Measurements from ENCODE around the gene SMC3. TPM values are rescaled to one million over a fixed set of nuclear protein-coding genes. Genes with fewer than 3 reads are reported as not detected.

SMC3 gene
- total and polyA plus RNA-seq, 2 experiments from 2014 or later = 72.3 to 320 TPM

DNA sequence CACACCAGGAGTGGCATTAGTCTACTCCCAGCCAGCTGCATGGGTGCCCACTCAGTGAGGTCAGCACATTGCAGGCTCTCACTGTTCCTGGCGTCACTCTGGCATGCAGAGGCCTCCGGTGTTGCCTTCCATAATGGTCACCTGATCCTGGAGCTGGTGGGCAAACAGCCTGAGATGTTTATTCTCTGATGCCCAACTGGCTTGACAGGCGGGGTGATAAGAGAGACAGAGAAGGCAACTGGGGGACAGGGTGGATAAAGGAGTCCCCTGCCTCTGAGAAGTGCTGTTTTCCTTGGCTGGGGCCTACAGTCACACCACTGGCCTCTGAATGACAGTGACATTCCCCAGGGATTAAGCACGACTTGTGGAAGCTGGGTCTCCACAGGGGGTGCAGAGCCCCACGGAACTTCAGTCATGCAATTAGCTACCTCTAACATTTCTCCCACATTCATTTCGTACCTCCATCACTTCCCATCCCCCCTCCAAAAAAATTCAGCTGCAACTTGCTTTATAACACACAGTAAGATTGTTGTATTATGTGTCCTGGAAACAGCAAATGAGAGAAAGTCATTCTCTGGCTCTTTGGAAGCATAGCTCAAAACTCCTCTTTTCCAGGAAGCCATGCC, 69.5 kb downstream of the SMC3 start:
- Mint-ChIP-seq H3K27me3 (ENCODE audit: insufficient read depth, low read depth, poor library complexity) (peaks cover 14% of the 10 kb centered on the region), H3K27ac (no peak overlapping the region), H3K4me3 (no peak overlapping the region), H3K4me1 (peaks cover 31% of the 10 kb centered on the region), H3K36me3 (ENCODE audit: low read depth) (no peaks in the 10 kb centered on the region), H3K9me3 (no peaks in the 10 kb centered on the region)
- 0 out of 2 replicates have a peak, but pooled peaks cover 8% of the 10 kb centered on the region for H3F3A ChIP-seq (replicated peaks; ENCODE audit: low read depth)
- TF ChIP-seq ZNF462 (CRISPR knock-in tag; IDR thresholded peaks at IDR 0.05) (no peak), POLR2AphosphoS5 (IDR thresholded peaks at IDR 0.05; ENCODE audit: low read depth) (no peak), ZNF114 (CRISPR knock-in tag; IDR thresholded peaks at IDR 0.05) (no peak), CREB1 (CRISPR knock-in tag; IDR thresholded peaks at IDR 0.05; ENCODE audit: low read depth) (no peak), STAT1 (IDR thresholded peaks at IDR 0.05; ENCODE audit: unreplicated experiment) (no peak), JUNB (IDR thresholded peaks at IDR 0.05; ENCODE audit: unreplicated experiment) (no peak), NANOG (IDR thresholded peaks at IDR 0.05; ENCODE audit: borderline replicate concordance) (no peak), EZH2 (IDR thresholded peaks at IDR 0.05; ENCODE audit: low read depth, unreplicated experiment) (no peak), EZH2phosphoT487 (IDR thresholded peaks at IDR 0.05; ENCODE audit: unreplicated experiment) (no peak), ZNF331 (CRISPR knock-in tag; IDR thresholded peaks at IDR 0.05; ENCODE audit: low read depth) (no peak)
- TF ChIP-seq, protein P1, sequence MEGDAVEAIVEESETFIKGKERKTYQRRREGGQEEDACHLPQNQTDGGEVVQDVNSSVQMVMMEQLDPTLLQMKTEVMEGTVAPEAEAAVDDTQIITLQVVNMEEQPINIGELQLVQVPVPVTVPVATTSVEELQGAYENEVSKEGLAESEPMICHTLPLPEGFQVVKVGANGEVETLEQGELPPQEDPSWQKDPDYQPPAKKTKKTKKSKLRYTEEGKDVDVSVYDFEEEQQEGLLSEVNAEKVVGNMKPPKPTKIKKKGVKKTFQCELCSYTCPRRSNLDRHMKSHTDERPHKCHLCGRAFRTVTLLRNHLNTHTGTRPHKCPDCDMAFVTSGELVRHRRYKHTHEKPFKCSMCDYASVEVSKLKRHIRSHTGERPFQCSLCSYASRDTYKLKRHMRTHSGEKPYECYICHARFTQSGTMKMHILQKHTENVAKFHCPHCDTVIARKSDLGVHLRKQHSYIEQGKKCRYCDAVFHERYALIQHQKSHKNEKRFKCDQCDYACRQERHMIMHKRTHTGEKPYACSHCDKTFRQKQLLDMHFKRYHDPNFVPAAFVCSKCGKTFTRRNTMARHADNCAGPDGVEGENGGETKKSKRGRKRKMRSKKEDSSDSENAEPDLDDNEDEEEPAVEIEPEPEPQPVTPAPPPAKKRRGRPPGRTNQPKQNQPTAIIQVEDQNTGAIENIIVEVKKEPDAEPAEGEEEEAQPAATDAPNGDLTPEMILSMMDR (conservative IDR thresholded peaks at IDR 0.05; ENCODE audit: low read depth in 2 of 2) = no peak
- TF ChIP-seq, protein P2, sequence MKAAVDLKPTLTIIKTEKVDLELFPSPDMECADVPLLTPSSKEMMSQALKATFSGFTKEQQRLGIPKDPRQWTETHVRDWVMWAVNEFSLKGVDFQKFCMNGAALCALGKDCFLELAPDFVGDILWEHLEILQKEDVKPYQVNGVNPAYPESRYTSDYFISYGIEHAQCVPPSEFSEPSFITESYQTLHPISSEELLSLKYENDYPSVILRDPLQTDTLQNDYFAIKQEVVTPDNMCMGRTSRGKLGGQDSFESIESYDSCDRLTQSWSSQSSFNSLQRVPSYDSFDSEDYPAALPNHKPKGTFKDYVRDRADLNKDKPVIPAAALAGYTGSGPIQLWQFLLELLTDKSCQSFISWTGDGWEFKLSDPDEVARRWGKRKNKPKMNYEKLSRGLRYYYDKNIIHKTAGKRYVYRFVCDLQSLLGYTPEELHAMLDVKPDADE (IDR thresholded peaks at IDR 0.05) = no peak
- TF ChIP-seq, protein P3, sequence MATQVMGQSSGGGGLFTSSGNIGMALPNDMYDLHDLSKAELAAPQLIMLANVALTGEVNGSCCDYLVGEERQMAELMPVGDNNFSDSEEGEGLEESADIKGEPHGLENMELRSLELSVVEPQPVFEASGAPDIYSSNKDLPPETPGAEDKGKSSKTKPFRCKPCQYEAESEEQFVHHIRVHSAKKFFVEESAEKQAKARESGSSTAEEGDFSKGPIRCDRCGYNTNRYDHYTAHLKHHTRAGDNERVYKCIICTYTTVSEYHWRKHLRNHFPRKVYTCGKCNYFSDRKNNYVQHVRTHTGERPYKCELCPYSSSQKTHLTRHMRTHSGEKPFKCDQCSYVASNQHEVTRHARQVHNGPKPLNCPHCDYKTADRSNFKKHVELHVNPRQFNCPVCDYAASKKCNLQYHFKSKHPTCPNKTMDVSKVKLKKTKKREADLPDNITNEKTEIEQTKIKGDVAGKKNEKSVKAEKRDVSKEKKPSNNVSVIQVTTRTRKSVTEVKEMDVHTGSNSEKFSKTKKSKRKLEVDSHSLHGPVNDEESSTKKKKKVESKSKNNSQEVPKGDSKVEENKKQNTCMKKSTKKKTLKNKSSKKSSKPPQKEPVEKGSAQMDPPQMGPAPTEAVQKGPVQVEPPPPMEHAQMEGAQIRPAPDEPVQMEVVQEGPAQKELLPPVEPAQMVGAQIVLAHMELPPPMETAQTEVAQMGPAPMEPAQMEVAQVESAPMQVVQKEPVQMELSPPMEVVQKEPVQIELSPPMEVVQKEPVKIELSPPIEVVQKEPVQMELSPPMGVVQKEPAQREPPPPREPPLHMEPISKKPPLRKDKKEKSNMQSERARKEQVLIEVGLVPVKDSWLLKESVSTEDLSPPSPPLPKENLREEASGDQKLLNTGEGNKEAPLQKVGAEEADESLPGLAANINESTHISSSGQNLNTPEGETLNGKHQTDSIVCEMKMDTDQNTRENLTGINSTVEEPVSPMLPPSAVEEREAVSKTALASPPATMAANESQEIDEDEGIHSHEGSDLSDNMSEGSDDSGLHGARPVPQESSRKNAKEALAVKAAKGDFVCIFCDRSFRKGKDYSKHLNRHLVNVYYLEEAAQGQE (IDR thresholded peaks at IDR 0.05; ENCODE audit: unreplicated experiment) = no peak
- DNase-seq (ENCODE audit: low spot score) = peak; percentile 40
- peaks cover 28% of the 10 kb centered on the region for H3K4me1 ChIP-seq (ENCODE audit: insufficient read depth)
- H4K20me1 ChIP-seq (replicated peaks; ENCODE audit: insufficient read depth) = no peaks in the 10 kb centered on the region
- no peak overlapping the region for H3K4me3 ChIP-seq
- peak overlapping the region; percentile 67; the same call in 1 of the 2 replicates for H3K4me2 ChIP-seq
- peaks cover 7% of the 10 kb centered on the region for H3K27me3 ChIP-seq (ENCODE audit: insufficient read depth)
- no peak overlapping the region for H3K27ac ChIP-seq (ENCODE audit: low read depth)
- ATAC-seq = peak; percentile 58
- no peaks in the 10 kb centered on the region for H3K36me3 ChIP-seq (ENCODE audit: insufficient read depth)
- no peaks in the 10 kb centered on the region for H3K9me2 ChIP-seq (ENCODE audit: insufficient read depth)
- no peaks in the 10 kb centered on the region for H3K79me2 ChIP-seq (replicated peaks; ENCODE audit: insufficient read depth)
- H2AFZ ChIP-seq = peak overlapping the region; percentile 45; the same call in 1 of the 2 replicates

All from GM23338 (cell line).